HepG2 (cell line): ENCODE results near the gene SNX21. TPM values are rescaled to one million over a fixed set of nuclear protein-coding genes. Genes with fewer than 3 reads are reported as not detected.

Experiments
- CC2D1A ChIP-seq: sonication (generic); formaldehyde crosslinking; IDR thresholded peaks from 2 replicates; pipeline ENCODE4 v1.8.1; 2023; ENCODE audit warnings: mild to moderate bottlenecking, missing genetic modification reagents
- NFIB ChIP-seq: sonication (generic); formaldehyde crosslinking; IDR thresholded peaks from 2 replicates; pipeline ENCODE4 v1.9.0; 2021; ENCODE audit warnings: missing genetic modification reagents, mild to moderate bottlenecking, borderline replicate concordance
- NR3C1 ChIP-seq: sonication (generic); formaldehyde crosslinking; IDR thresholded peaks from 2 replicates; pipeline ENCODE4 v1.4.0; 2020; ENCODE audit warnings: missing genetic modification reagents
- PITX1 ChIP-seq: sonication (generic); formaldehyde crosslinking; IDR thresholded peaks from 2 replicates; pipeline ENCODE4 v1.5.1; 2020; ENCODE audit warnings: mild to moderate bottlenecking, missing genetic modification reagents
- TBX3 ChIP-seq: fragments of 450-650 bp; IDR thresholded peaks from 2 replicates; pipeline ENCODE4 v1.6.1; 2017; ENCODE audit warnings: antibody characterized with exemption, mild to moderate bottlenecking, inconsistent platforms, borderline replicate concordance
- ZMYM4 ChIP-seq: sonication (generic); formaldehyde crosslinking; IDR thresholded peaks from 2 replicates; pipeline ENCODE4 v1.8.1; 2023; ENCODE audit warnings: mild to moderate bottlenecking, missing genetic modification reagents
- ZNF317 ChIP-seq: sonication (generic); formaldehyde crosslinking; IDR thresholded peaks from 2 replicates; pipeline ENCODE4 v1.5.0; 2020; ENCODE audit warnings: mild to moderate bottlenecking, missing genetic modification reagents
- ZNF496 ChIP-seq: sonication (generic); formaldehyde crosslinking; IDR thresholded peaks from 2 replicates; pipeline ENCODE4 v1.8.1; 2023; ENCODE audit warnings: mild to moderate bottlenecking, moderate library complexity, missing genetic modification reagents; ENCODE audit not compliant: insufficient replicate concordance
- ZNF543 ChIP-seq: sonication (generic); formaldehyde crosslinking; IDR thresholded peaks from 2 replicates; pipeline ENCODE4 v1.4.0; 2020; ENCODE audit warnings: mild to moderate bottlenecking, missing genetic modification reagents
- ZNF614 ChIP-seq: IDR thresholded peaks from 2 replicates; pipeline ENCODE4 v1.6.1; 2018; ENCODE audit warnings: missing biosample characterization, missing genetic modification reagents, inconsistent platforms, borderline replicate concordance
- ZNF720 ChIP-seq: sonication (generic); formaldehyde crosslinking; IDR thresholded peaks from 2 replicates; pipeline ENCODE4 v1.4.0; 2020; ENCODE audit warnings: missing genetic modification reagents
- ZNF83 ChIP-seq: sonication (generic); formaldehyde crosslinking; IDR thresholded peaks from 2 replicates; pipeline ENCODE4 v1.4.0; 2020; ENCODE audit warnings: missing genetic modification reagents, mild to moderate bottlenecking, borderline replicate concordance
- polyA plus RNA-seq, 8 experiments: library from polyadenylated mRNA; depleted of rRNA in 3 of 8; stranded (reverse) in 7 of 8; unstranded in 1 of 8; fragments of >200 nt; fragmentation: Illumina TruSeq in 4 of 8; extraction: Trizol in 4 of 8; gene quantifications; 2 replicates each; pipeline versions ENCODE4 v1.2.1 to v1.2.3, GENCODE V29; 2011 to 2016; ENCODE audit warnings: low read depth in 4 of 8, missing spikeins in 1 of 8, mixed read lengths in 1 of 8; ENCODE audit not compliant: insufficient read depth in 1 of 8
- total RNA-seq, 5 experiments: library from RNA; depleted of rRNA; stranded (reverse); fragments of >200 nt; fragmentation: Illumina TruSeq; extraction: Trizol; gene quantifications; 2 replicates each; pipeline ENCODE4 v1.2.3, GENCODE V29; 2016; ENCODE audit warnings: low read depth in 1 of 5
- TF ChIP-seq, protein P1 (sequence below): sonication (generic); formaldehyde crosslinking; IDR thresholded peaks from 2 replicates; pipeline ENCODE4 v1.4.0; 2020; ENCODE audit warnings: low read depth, mild to moderate bottlenecking, missing genetic modification reagents
- TF ChIP-seq, protein P2 (sequence below): sonication (generic); formaldehyde crosslinking; IDR thresholded peaks from 2 replicates; pipeline ENCODE4 v1.5.0; 2020; ENCODE audit warnings: missing genetic modification reagents
- TF ChIP-seq, protein P3 (sequence below): sonication (generic); formaldehyde crosslinking; IDR thresholded peaks from 2 replicates; pipeline ENCODE4 v1.4.0; 2020; ENCODE audit warnings: missing genetic modification reagents
- TF ChIP-seq, protein P4 (sequence below): sonication (generic); formaldehyde crosslinking; IDR thresholded peaks from 2 replicates; pipeline ENCODE4 v1.4.0; 2020; ENCODE audit warnings: missing genetic modification reagents, low read depth, mild to moderate bottlenecking, borderline replicate concordance
- TF ChIP-seq, protein P5 (sequence below): sonication (generic); formaldehyde crosslinking; IDR thresholded peaks from 2 replicates; pipeline ENCODE4 v1.4.0; 2020; ENCODE audit warnings: missing genetic modification reagents

Gene SNX21
- total and polyA plus RNA-seq, 2 of the 13 experiments (the other 11 are each of a cell fraction or from before 2014, with no cell fraction given): 7.7 to 12.8 TPM

DNA sequence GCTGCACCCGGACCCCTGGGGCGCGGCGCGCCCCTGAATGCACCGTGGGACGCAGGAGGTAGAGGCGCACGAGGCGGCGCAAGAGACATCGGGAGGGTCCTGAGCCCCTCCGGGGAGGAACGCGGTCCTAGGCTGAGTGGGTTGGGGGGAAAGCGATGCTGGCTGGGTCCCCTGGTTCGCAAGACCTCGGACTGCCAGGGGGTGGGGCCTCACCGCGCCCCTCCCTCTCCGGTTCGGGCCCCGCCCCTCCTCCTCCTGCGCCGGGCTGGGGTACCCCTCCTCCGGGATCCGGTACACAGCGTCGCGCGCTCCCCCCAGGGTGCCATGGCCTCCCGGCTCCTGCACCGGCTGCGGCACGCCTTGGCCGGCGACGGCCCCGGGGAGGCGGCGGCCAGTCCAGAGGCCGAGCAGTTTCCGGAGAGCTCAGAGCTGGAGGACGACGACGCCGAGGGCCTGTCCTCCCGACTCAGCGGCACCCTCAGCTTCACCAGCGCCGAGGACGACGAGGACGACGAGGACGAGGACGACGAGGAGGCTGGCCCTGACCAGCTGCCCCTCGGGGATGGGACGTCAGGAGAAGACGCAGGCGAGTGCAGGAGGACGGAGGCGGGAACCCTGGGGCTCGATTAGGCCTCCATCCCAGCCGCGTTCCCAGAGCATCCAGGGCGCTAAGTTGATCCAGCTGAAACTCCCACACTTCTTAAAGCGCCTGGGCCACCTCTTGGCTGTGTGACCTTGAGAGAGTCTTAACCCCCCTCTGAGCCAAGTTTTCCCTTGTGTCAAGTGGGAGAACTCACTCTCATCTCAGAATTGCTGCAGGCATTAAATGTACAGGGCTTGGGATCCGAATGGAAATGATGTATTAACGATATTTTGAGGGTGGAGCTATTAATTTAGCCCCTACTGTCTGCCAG is 541 bp downstream of the SNX21 start (continued):
- TF ChIP-seq PITX1 (CRISPR knock-in tag) (peak; percentile 47; the same call in 1 of the 2 replicates), NR3C1 (CRISPR knock-in tag) (no peak), TBX3 (peak; percentile 12; the same call in 1 of the 2 replicates), ZNF496 (CRISPR knock-in tag) (no peak), ZNF317 (CRISPR knock-in tag) (no peak), ZMYM4 (peak; percentile 37), ZNF83 (no peak; the same call in 1 of the 2 replicates), ZNF614 (CRISPR knock-in tag) (0 out of 2 replicates have a peak, but pooled peaks have one; percentile 13), CC2D1A (CRISPR knock-in tag) (no peak), ZNF543 (CRISPR knock-in tag) (no peak), NFIB (CRISPR knock-in tag) (no peak), ZNF720 (CRISPR knock-in tag) (peak; percentile 84; the same call in 1 of the 2 replicates)
- TF ChIP-seq, protein P1, sequence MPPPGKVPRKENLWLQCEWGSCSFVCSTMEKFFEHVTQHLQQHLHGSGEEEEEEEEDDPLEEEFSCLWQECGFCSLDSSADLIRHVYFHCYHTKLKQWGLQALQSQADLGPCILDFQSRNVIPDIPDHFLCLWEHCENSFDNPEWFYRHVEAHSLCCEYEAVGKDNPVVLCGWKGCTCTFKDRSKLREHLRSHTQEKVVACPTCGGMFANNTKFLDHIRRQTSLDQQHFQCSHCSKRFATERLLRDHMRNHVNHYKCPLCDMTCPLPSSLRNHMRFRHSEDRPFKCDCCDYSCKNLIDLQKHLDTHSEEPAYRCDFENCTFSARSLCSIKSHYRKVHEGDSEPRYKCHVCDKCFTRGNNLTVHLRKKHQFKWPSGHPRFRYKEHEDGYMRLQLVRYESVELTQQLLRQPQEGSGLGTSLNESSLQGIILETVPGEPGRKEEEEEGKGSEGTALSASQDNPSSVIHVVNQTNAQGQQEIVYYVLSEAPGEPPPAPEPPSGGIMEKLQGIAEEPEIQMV: peak; percentile 50; the same call in 1 of the 2 replicates
- TF ChIP-seq, protein P2, sequence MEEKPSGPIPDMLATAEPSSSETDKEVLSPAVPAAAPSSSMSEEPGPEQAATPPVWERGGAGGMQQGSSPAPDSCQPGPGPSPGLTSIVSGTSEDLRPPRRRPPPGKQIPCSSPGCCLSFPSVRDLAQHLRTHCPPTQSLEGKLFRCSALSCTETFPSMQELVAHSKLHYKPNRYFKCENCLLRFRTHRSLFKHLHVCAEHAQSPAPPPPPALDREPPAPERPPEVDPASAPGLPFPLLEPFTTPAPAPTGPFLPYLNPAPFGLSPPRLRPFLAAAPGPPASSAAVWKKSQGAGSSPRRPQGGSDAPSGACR: 0 out of 2 replicates have a peak, but pooled peaks have one; percentile 9
- TF ChIP-seq, protein P3, sequence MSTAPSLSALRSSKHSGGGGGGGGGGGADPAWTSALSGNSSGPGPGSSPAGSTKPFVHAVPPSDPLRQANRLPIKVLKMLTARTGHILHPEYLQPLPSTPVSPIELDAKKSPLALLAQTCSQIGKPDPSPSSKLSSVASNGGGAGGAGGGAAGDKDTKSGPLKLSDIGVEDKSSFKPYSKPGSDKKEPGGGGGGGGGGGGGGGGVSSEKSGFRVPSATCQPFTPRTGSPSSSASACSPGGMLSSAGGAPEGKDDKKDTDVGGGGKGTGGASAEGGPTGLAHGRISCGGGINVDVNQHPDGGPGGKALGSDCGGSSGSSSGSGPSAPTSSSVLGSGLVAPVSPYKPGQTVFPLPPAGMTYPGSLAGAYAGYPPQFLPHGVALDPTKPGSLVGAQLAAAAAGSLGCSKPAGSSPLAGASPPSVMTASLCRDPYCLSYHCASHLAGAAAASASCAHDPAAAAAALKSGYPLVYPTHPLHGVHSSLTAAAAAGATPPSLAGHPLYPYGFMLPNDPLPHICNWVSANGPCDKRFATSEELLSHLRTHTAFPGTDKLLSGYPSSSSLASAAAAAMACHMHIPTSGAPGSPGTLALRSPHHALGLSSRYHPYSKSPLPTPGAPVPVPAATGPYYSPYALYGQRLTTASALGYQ: peak; percentile 68; the same call in 1 of the 2 replicates
- TF ChIP-seq, protein P4, sequence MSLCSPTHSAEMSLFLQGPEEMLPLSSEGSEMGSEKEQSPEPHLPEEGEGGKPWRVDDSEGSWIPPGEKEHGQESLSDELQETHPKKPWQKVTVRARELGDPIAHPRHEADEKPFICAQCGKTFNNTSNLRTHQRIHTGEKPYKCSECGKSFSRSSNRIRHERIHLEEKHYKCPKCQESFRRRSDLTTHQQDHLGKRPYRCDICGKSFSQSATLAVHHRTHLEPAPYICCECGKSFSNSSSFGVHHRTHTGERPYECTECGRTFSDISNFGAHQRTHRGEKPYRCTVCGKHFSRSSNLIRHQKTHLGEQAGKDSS (CRISPR knock-in tag): peak; percentile 66; the same call in 1 of the 2 replicates
- TF ChIP-seq, protein P5, sequence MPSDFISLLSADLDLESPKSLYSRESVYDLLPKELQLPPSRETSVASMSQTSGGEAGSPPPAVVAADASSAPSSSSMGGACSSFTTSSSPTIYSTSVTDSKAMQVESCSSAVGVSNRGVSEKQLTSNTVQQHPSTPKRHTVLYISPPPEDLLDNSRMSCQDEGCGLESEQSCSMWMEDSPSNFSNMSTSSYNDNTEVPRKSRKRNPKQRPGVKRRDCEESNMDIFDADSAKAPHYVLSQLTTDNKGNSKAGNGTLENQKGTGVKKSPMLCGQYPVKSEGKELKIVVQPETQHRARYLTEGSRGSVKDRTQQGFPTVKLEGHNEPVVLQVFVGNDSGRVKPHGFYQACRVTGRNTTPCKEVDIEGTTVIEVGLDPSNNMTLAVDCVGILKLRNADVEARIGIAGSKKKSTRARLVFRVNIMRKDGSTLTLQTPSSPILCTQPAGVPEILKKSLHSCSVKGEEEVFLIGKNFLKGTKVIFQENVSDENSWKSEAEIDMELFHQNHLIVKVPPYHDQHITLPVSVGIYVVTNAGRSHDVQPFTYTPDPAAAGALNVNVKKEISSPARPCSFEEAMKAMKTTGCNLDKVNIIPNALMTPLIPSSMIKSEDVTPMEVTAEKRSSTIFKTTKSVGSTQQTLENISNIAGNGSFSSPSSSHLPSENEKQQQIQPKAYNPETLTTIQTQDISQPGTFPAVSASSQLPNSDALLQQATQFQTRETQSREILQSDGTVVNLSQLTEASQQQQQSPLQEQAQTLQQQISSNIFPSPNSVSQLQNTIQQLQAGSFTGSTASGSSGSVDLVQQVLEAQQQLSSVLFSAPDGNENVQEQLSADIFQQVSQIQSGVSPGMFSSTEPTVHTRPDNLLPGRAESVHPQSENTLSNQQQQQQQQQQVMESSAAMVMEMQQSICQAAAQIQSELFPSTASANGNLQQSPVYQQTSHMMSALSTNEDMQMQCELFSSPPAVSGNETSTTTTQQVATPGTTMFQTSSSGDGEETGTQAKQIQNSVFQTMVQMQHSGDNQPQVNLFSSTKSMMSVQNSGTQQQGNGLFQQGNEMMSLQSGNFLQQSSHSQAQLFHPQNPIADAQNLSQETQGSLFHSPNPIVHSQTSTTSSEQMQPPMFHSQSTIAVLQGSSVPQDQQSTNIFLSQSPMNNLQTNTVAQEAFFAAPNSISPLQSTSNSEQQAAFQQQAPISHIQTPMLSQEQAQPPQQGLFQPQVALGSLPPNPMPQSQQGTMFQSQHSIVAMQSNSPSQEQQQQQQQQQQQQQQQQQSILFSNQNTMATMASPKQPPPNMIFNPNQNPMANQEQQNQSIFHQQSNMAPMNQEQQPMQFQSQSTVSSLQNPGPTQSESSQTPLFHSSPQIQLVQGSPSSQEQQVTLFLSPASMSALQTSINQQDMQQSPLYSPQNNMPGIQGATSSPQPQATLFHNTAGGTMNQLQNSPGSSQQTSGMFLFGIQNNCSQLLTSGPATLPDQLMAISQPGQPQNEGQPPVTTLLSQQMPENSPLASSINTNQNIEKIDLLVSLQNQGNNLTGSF (CRISPR knock-in tag): no peak; the same call in 1 of the 2 replicates
